Measurements from ENCODE around the gene ACTR3C. TPM values are rescaled to one million over a fixed set of nuclear protein-coding genes. Genes with fewer than 3 reads are reported as not detected.
"Not testable (repeated sequence)": the region's sequence is repeated elsewhere in the genome, so short reads cannot be mapped to it uniquely, and the experiment has no call there.

ACTR3C gene
- total and polyA plus RNA-seq, 3 donors from 2014 or later: 6.1 to 13.0 (median 12.2) TPM

- WGBS, 2 donors: 80 to 84% methylated on average over 3 of the region's 3 CpGs
- Histone ChIP-seq H3K36me3 (ENCODE audit: low read depth, missing control alignments) (no peaks in the 10 kb centered on the region), H3K27me3 (no peaks in the 10 kb centered on the region), H3K4me3 (no peak overlapping the region), H3K4me1 (peaks cover 11% of the 10 kb centered on the region), H3K9me3 (no peaks in the 10 kb centered on the region), H3K27ac (no peak overlapping the region)
- intact Hi-C loops (cut with DNase I; ENCODE audit: low total_unique reads): no loop called here
- no peak for DNase-seq
- no peak for TF ChIP-seq POLR2A (IDR thresholded peaks at IDR 0.05)
- no peak for TF ChIP-seq CTCF (IDR thresholded peaks at IDR 0.05)
These were observed 1.6 kb downstream of the ACTR3C start for GRCh38 chr7:150321788-150322113.

GRCh38 chr7:150317748-150318444, 5.4 kb downstream of the ACTR3C start:
- no peak for TF ChIP-seq POLR2A (IDR thresholded peaks at IDR 0.05)
- no peak for TF ChIP-seq CTCF (IDR thresholded peaks at IDR 0.05)
- Histone ChIP-seq H3K9me3 (no peaks in the 10 kb centered on the region), H3K27me3 (no peaks in the 10 kb centered on the region), H3K27ac (no peak overlapping the region), H3K4me1 (no peaks in the 10 kb centered on the region), H3K36me3 (ENCODE audit: low read depth, missing control alignments) (no peaks in the 10 kb centered on the region), H3K4me3 (no peak overlapping the region)
- WGBS, 2 donors: 60 to 74% methylated on average over 7 of the region's 7 CpGs
- intact Hi-C loops (cut with DNase I; ENCODE audit: low total_unique reads): no loop called here
- no peak for DNase-seq

- 93 to 94% methylated on average over 6 of the region's 6 CpGs for WGBS, 2 donors
- H3K4me1 ChIP-seq; intact Hi-C loops (cut with DNase I; ENCODE audit: low total_unique reads); H3K27me3 ChIP-seq; H3K36me3 ChIP-seq (ENCODE audit: low read depth, missing control alignments); H3K9me3 ChIP-seq; H3K27ac ChIP-seq; H3K4me3 ChIP-seq; DNase-seq: not testable (repeated sequence)
These were observed 6.4 kb downstream of the ACTR3C start for GRCh38 chr7:150316987-150317386.

- WGBS, 2 donors: 95 to 97% methylated on average over 5 of the region's 5 CpGs
- no peak for DNase-seq
- H3K27ac ChIP-seq: no peak overlapping the region
- H3K4me3 ChIP-seq: no peak overlapping the region
- no peaks in the 10 kb centered on the region for H3K27me3 ChIP-seq
- TF ChIP-seq CTCF (IDR thresholded peaks at IDR 0.05) (no peak), POLR2A (IDR thresholded peaks at IDR 0.05) (no peak)
- intact Hi-C loops (cut with DNase I; ENCODE audit: low total_unique reads): no loop called here
- H3K4me1 ChIP-seq: no peaks in the 10 kb centered on the region
- no peaks in the 10 kb centered on the region for H3K36me3 ChIP-seq (ENCODE audit: low read depth, missing control alignments)
- no peaks in the 10 kb centered on the region for H3K9me3 ChIP-seq
These were observed 8.6 kb downstream of the ACTR3C start for GRCh38 chr7:150314639-150315239.

- Histone ChIP-seq H3K4me3 (no peak overlapping the region), H3K27ac (no peak overlapping the region), H3K27me3 (no peaks in the 10 kb centered on the region), H3K4me1 (no peaks in the 10 kb centered on the region), H3K9me3 (no peaks in the 10 kb centered on the region), H3K36me3 (ENCODE audit: low read depth, missing control alignments) (no peaks in the 10 kb centered on the region)
- 93% methylated on average over 3 to 6 of the region's 6 CpGs for WGBS, 2 donors
- TF ChIP-seq POLR2A (IDR thresholded peaks at IDR 0.05) (no peak), CTCF (IDR thresholded peaks at IDR 0.05) (no peak)
- intact Hi-C loops (cut with DNase I; ENCODE audit: low total_unique reads): no loop called here
- DNase-seq: no peak
These were observed 9.5 kb downstream of the ACTR3C start for GRCh38 chr7:150313870-150314269.

Data from testis (tissue), 3 donors.